ENCODE results near the gene SDHAF2.
"Not testable (repeated sequence)": the region's sequence is repeated elsewhere in the genome, so short reads cannot be mapped to it uniquely, and the experiment has no call there.

Gene SDHAF2

DNA sequence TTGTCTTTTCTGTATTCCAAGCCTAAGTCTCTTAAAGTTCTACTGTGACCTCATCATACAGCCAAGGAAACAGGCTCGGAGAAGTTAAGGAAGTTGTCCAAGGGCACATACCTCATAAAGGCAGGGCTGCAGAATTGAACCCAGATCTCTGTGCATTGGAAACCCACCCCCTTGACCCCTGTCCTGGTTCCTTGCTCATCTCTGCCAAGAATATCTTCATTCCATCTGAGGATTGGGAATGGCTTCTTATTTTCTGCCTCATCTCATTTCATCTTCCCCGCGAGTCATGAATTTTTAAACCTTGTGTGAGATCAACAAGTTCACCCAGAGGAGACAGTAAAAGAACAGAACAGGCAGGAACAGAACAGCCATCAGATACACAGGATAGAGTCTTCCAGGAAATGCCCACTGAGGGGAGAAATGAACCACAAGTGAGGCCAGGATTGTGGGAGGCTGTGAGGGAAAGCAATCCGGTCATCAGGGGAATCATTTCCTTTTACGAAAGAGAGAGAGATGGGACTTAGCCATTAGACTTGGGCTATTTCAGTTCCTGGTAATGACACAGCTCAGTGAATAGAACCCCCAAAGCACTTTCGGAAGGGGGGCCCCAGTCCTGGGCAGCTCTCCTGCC is 44.2 kb downstream of the SDHAF2 start:
- H3K36me3 ChIP-seq (ENCODE audit: control insufficient read depth, insufficient read depth, low read length) = no peaks in the 10 kb centered on the region
- H3K9me3 ChIP-seq (ENCODE audit: control insufficient read depth, low read length) = no peaks in the 10 kb centered on the region
- no peak overlapping the region for H3K4me3 ChIP-seq (ENCODE audit: insufficient read depth, low read depth, low read length)
- no peak overlapping the region for H3K27ac ChIP-seq (ENCODE audit: insufficient read depth, low read depth, low read length, poor library complexity, severe bottlenecking)
- WGBS, 2 experiments = 92 to 96% methylated on average over 6 of the region's 6 CpGs
- no peaks in the 10 kb centered on the region for H3K4me1 ChIP-seq (ENCODE audit: control insufficient read depth, insufficient read depth, low read length)
- H3K27me3 ChIP-seq (ENCODE audit: control insufficient read depth, insufficient read depth, low read length, poor library complexity, severe bottlenecking) = no peaks in the 10 kb centered on the region

DNA sequence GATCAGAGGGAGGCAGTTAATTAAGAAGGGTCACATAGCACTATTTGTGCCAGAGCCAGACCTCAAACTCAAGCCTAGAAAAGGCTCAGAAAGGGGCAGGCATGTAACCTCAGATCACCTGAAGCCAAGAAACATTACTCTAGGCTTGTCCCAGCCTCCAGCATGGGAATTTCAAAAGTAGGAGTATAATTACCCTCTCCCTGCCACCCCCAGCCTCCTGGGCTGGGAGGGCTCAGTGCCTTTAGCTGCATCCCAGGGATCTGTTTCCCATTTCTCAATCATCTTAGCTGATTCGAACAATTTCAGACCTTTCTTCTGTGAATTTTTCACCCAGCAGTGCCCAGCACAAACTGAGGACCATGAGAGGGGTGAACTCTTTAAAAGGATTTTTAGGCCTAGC is 45.5 kb downstream of the SDHAF2 start:
- WGBS, 2 experiments = 98 to 100% methylated on average over 1 of the region's 1 CpG
- H3K4me3 ChIP-seq (ENCODE audit: insufficient read depth, low read depth, low read length) = no peak overlapping the region
- no peak overlapping the region for H3K27ac ChIP-seq (ENCODE audit: insufficient read depth, low read depth, low read length, poor library complexity, severe bottlenecking)
- H3K36me3 ChIP-seq (ENCODE audit: control insufficient read depth, insufficient read depth, low read length) = no peaks in the 10 kb centered on the region
- no peaks in the 10 kb centered on the region for H3K27me3 ChIP-seq (ENCODE audit: control insufficient read depth, insufficient read depth, low read length, poor library complexity, severe bottlenecking)
- H3K9me3 ChIP-seq (ENCODE audit: control insufficient read depth, low read length) = no peaks in the 10 kb centered on the region
- H3K4me1 ChIP-seq (ENCODE audit: control insufficient read depth, insufficient read depth, low read length) = peaks cover 6% of the 10 kb centered on the region

DNA sequence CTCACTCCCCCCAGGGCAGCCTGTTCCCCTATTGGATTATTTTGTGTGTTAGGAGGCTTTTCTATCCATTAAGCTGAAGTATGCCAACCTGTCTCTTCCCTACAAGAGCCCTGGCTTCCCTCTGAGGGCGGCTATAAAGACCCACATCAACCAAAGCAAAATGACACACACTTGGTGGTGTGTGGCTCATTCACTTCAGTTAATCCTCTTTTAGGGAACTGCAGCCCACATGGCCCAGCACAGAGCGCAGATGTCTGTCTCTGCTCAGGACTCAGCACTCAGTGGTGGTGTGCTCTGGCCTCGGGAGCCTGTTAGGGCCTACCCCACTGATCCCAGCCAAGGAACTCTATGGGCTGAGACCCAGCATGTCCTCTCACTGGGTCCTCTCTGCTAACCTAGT is 46.4 kb downstream of the SDHAF2 start:
- no peak overlapping the region for H3K4me3 ChIP-seq (ENCODE audit: insufficient read depth, low read depth, low read length)
- H3K9me3 ChIP-seq (ENCODE audit: control insufficient read depth, low read length) = no peaks in the 10 kb centered on the region
- no peaks in the 10 kb centered on the region for H3K27me3 ChIP-seq (ENCODE audit: control insufficient read depth, insufficient read depth, low read length, poor library complexity, severe bottlenecking)
- no peaks in the 10 kb centered on the region for H3K36me3 ChIP-seq (ENCODE audit: control insufficient read depth, insufficient read depth, low read length)
- H3K27ac ChIP-seq (ENCODE audit: insufficient read depth, low read depth, low read length, poor library complexity, severe bottlenecking) = no peak overlapping the region
- WGBS, 2 experiments = 90 to 96% methylated on average over 3 of the region's 3 CpGs
- H3K4me1 ChIP-seq (ENCODE audit: control insufficient read depth, insufficient read depth, low read length) = peaks cover 15% of the 10 kb centered on the region

DNA sequence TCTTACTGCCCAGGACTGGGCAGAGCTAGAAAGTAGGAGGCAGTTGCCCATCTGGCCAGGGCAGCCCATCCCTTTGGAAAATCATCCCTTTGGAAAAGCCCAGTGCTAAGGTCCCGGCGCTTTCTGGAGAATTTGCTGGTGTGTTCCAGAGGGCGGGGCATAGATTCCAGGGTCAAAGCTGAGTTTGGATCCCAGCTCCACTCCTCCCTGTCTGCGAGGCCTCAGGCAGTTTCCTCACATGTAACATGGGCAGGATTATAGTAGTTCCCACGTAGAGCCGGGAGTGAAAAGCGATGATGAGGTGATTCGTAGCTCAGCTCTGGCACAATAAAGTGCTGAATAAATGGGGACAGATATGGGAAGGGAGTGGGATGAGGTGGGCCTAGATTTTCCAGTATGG is 47.2 kb downstream of the SDHAF2 start:
- Histone ChIP-seq H3K4me3 (ENCODE audit: insufficient read depth, low read depth, low read length) (no peak overlapping the region), H3K36me3 (ENCODE audit: control insufficient read depth, insufficient read depth, low read length) (no peaks in the 10 kb centered on the region), H3K9me3 (ENCODE audit: control insufficient read depth, low read length) (no peaks in the 10 kb centered on the region), H3K27me3 (ENCODE audit: control insufficient read depth, insufficient read depth, low read length, poor library complexity, severe bottlenecking) (no peaks in the 10 kb centered on the region), H3K4me1 (ENCODE audit: control insufficient read depth, insufficient read depth, low read length) (peaks cover 22% of the 10 kb centered on the region), H3K27ac (ENCODE audit: insufficient read depth, low read depth, low read length, poor library complexity, severe bottlenecking) (no peak overlapping the region)
- WGBS, 2 experiments = 88 to 90% methylated on average over 8 of the region's 8 CpGs

GRCh38 chr11:61477727-61478148 is 47.8 kb downstream of the SDHAF2 start:
- no peaks in the 10 kb centered on the region for H3K9me3 ChIP-seq (ENCODE audit: control insufficient read depth, low read length)
- 10 to 11% methylated on average over 18 of the region's 18 CpGs for WGBS, 2 experiments
- H3K4me1 ChIP-seq (ENCODE audit: control insufficient read depth, insufficient read depth, low read length) = peaks cover 28% of the 10 kb centered on the region
- H3K4me3 ChIP-seq (ENCODE audit: insufficient read depth, low read depth, low read length) = no peak overlapping the region
- no peaks in the 10 kb centered on the region for H3K27me3 ChIP-seq (ENCODE audit: control insufficient read depth, insufficient read depth, low read length, poor library complexity, severe bottlenecking)
- no peak overlapping the region for H3K27ac ChIP-seq (ENCODE audit: insufficient read depth, low read depth, low read length, poor library complexity, severe bottlenecking)
- no peaks in the 10 kb centered on the region for H3K36me3 ChIP-seq (ENCODE audit: control insufficient read depth, insufficient read depth, low read length)

DNA sequence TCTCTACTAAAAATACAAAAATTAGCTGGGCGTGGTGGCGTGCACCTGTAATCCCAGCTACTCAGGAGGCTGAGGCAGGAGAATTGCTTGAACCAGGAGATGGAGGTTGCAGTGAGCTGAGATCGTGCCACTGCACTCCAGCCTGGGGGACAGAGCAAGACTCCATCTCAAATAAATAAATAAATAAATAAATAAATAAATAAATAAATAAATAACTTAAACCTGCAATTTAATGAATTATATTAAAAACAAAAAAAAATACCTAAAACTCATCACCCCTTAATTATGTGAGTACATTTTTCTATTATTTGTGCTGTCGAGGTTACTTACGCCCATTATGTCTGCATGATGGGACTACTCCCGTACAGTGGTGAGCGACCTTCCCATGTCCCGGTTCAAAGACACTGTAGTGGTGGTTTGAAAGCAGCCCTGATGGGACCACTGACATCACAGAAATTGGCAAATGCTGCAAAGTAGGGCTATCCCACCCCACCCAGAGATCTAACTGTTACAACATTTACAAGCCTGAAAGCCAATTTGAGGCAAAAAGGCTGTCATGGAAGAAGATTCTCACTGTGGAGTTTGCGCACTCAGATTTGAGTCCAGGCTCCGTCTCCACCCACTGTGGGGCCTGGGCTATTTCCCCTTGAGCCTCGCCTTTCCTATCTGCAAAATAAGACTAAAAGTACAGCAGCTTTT is 49.6 kb downstream of the SDHAF2 start:
- H3K27ac ChIP-seq (ENCODE audit: insufficient read depth, low read depth, low read length, poor library complexity, severe bottlenecking); H3K9me3 ChIP-seq (ENCODE audit: control insufficient read depth, low read length); H3K27me3 ChIP-seq (ENCODE audit: control insufficient read depth, insufficient read depth, low read length, poor library complexity, severe bottlenecking); H3K36me3 ChIP-seq (ENCODE audit: control insufficient read depth, insufficient read depth, low read length); H3K4me3 ChIP-seq (ENCODE audit: insufficient read depth, low read depth, low read length): not testable (repeated sequence)
- H3K4me1 ChIP-seq (ENCODE audit: control insufficient read depth, insufficient read depth, low read length) = peaks cover 30% of the 10 kb centered on the region
- WGBS, 2 experiments = 94 to 98% methylated on average over 11 of the region's 11 CpGs

DNA sequence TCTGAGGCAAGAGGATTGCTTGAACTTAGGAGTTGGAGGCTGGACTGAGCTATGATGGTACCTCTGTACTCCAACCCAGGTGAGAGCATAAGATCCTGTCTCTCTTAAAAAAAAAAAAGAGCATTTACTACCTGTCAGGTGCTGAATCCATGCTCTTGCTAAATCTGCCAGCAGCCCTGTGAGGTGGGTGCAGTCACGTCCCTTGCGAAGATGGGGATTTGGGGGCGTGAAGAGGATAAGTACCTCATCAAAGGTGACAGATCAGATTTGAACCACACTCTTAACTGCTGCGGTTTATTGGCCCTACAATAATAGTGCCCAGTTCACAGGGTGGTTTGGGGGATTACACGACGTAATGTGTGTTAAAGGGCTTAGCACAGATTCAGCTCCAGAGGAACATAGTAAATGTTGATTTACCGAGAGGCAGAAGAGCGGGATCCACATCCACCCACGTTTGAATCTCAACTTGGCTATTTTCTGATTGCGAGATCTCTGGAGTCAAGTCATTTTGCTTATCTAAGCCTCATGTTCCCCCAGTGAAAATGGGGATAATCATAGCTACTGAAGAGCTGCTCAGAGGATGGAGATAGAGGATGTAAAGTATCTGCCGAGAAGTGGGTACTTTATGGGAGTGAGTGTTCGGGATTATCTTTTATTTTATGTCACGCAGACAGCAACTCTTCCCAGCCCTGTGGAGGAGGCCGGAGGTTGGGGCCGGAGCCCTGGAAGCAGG is 50.5 kb downstream of the SDHAF2 start:
- Histone ChIP-seq H3K27ac (ENCODE audit: insufficient read depth, low read depth, low read length, poor library complexity, severe bottlenecking) (no peak overlapping the region), H3K4me3 (ENCODE audit: insufficient read depth, low read depth, low read length) (no peak overlapping the region), H3K27me3 (ENCODE audit: control insufficient read depth, insufficient read depth, low read length, poor library complexity, severe bottlenecking) (no peaks in the 10 kb centered on the region), H3K4me1 (ENCODE audit: control insufficient read depth, insufficient read depth, low read length) (peaks cover 30% of the 10 kb centered on the region), H3K36me3 (ENCODE audit: control insufficient read depth, insufficient read depth, low read length) (no peaks in the 10 kb centered on the region), H3K9me3 (ENCODE audit: control insufficient read depth, low read length) (no peaks in the 10 kb centered on the region)
- WGBS, 2 experiments = 77% methylated on average over 15 of the region's 15 CpGs

DNA sequence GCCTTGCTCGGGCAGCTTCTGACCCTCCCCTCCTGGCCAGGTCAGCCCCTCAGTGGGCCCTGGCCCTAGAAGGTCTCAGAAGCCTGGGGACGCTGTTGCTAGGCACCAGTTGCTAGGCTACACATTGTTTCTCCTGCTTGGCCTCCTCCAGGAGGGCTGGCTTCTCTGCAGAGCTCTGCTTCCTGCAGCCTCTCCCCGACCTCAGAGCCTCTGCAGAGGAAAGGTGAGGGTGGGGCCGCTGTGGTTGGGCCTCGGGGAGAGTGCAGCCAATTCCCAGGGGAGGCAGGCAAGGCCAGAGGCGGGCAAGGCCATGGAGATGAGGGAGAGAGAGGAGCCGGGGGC is 51.0 kb downstream of the SDHAF2 start:
- Histone ChIP-seq H3K9me3 (ENCODE audit: control insufficient read depth, low read length) (no peaks in the 10 kb centered on the region), H3K4me1 (ENCODE audit: control insufficient read depth, insufficient read depth, low read length) (peaks cover 30% of the 10 kb centered on the region), H3K27ac (ENCODE audit: insufficient read depth, low read depth, low read length, poor library complexity, severe bottlenecking) (no peak overlapping the region), H3K4me3 (ENCODE audit: insufficient read depth, low read depth, low read length) (no peak overlapping the region), H3K27me3 (ENCODE audit: control insufficient read depth, insufficient read depth, low read length, poor library complexity, severe bottlenecking) (no peaks in the 10 kb centered on the region), H3K36me3 (ENCODE audit: control insufficient read depth, insufficient read depth, low read length) (no peaks in the 10 kb centered on the region)
- 11 to 15% methylated on average over 7 of the region's 7 CpGs for whole genome bisulfite sequencing, 2 experiments

GRCh38 chr11:61481806-61482205 is 51.9 kb downstream of the SDHAF2 start:
- 81% methylated on average over 10 of the region's 10 CpGs for WGBS, 2 experiments
- no peaks in the 10 kb centered on the region for H3K36me3 ChIP-seq (ENCODE audit: control insufficient read depth, insufficient read depth, low read length)
- H3K27ac ChIP-seq (ENCODE audit: insufficient read depth, low read depth, low read length, poor library complexity, severe bottlenecking) = no peak overlapping the region
- H3K4me3 ChIP-seq (ENCODE audit: insufficient read depth, low read depth, low read length) = no peak overlapping the region
- no peaks in the 10 kb centered on the region for H3K9me3 ChIP-seq (ENCODE audit: control insufficient read depth, low read length)
- H3K4me1 ChIP-seq (ENCODE audit: control insufficient read depth, insufficient read depth, low read length) = peaks cover 30% of the 10 kb centered on the region
- no peaks in the 10 kb centered on the region for H3K27me3 ChIP-seq (ENCODE audit: control insufficient read depth, insufficient read depth, low read length, poor library complexity, severe bottlenecking)

- H3K4me3 ChIP-seq (ENCODE audit: insufficient read depth, low read depth, low read length) = no peak overlapping the region
- no peaks in the 10 kb centered on the region for H3K36me3 ChIP-seq (ENCODE audit: control insufficient read depth, insufficient read depth, low read length)
- no peaks in the 10 kb centered on the region for H3K9me3 ChIP-seq (ENCODE audit: control insufficient read depth, low read length)
- no peaks in the 10 kb centered on the region for H3K27me3 ChIP-seq (ENCODE audit: control insufficient read depth, insufficient read depth, low read length, poor library complexity, severe bottlenecking)
- WGBS, 2 experiments = 38 to 40% methylated on average over 7 of the region's 7 CpGs
- no peak overlapping the region for H3K27ac ChIP-seq (ENCODE audit: insufficient read depth, low read depth, low read length, poor library complexity, severe bottlenecking)
- peaks cover 30% of the 10 kb centered on the region for H3K4me1 ChIP-seq (ENCODE audit: control insufficient read depth, insufficient read depth, low read length)
Observed at GRCh38 chr11:61482513-61482912, 52.6 kb downstream of the SDHAF2 start.

Data from ectodermal cell (in vitro differentiated cells).